SIG-M5 treated with dmso at 0.1 percent for 504 hours (cell line): ENCODE results near the gene SEC31B.

Source experiments
- DNase-seq: peaks from one replicate; lab custom pipeline; 2025; ENCODE audit not compliant: unreplicated experiment; lab: John Stamatoyannopoulos, UW

SEC31B gene

GRCh38 chr10:100529475-100530298 lies 10.0 kb upstream of the SEC31B start, which contains the start of gene NDUFB8:
NDUFB8 (minus strand) TSS chr10:100529871; CDS start chr10:100529851, 20 bp downstream.
- peak; percentile 68 for DNase-seq

GRCh38 chr10:100528921-100529474 lies 9.3 kb upstream of the SEC31B start:
- DNase-seq, result no peak

GRCh38 chr10:100528123-100528886 lies 8.6 kb upstream of the SEC31B start:
- no peak for DNase-seq

- no peak for DNase-seq
Measured at GRCh38 chr10:100524638-100525037, 5.0 kb upstream of the SEC31B start.

GRCh38 chr10:100524206-100524605 lies 4.5 kb upstream of the SEC31B start:
- no peak for DNase-seq

- DNase-seq, result no peak
Measured at GRCh38 chr10:100522945-100523344, 3.3 kb upstream of the SEC31B start.

GRCh38 chr10:100522107-100522801 lies 2.6 kb upstream of the SEC31B start:
- no peak for DNase-seq

DNA sequence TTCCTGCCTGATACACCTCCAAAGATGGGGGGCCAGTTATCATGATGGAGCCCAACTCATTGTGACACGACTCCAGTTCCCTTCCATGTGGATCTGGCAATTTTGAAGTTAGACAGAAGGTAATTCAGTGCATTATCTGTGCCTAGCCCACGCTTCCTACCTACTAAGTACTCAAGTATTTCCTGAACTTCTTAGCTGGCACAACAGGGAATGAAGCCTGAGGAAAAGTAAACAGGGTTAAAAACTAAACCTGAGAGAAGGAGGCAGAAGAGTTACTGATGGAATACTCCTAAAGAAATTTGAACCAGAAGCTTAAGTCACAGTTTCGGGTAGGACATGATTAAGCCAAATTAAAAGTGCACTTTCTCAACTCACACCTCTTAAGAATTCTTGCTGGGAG lies 1.1 kb upstream of the SEC31B start:
- no peak for DNase-seq

DNA sequence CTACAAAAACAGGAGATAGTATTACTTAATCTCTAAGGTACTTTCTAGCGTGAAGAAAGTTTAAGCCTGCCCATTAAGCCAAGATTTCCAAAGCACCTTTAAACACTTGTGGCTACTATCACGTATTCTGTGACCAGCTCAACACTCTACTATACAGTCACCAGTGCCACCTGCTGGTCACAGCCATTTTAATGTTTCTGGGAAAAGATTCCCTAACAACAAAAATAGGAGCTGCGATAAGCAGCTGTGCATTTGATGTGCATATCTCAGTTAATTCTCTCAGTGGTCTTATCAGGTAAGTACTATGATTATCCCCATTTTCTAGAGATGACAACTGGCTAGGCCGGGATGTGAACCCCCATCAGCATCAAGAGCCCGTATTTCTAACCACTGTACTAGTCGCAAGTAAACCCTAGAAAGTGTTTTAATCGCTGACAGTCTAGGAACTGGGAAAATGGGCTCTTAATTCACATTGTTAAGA lies 860 bp downstream of the SEC31B start:
- DNase-seq, result peak; percentile 29

DNA sequence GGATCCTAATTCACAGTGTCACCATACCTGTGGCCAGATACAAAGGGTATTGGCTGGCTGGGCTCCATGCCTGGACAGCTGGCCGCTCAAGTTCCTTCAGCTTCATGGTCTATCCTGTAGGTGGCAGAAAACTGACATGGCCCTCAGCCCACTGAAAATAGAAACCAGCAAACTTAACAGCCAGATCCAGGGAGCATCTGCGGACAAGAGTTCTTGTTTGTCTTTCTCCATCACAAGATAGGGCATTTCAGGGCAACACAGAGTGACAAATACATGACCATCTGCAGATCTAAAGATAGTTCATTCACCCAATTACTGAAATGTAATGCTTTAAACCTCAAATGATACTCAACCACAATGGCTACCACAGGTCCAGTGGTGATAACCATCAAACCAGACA lies 2.8 kb downstream of the SEC31B start:
- no peak for DNase-seq

GRCh38 chr10:100515612-100516011 lies 4.0 kb downstream of the SEC31B start:
- no peak for DNase-seq

- DNase-seq, result peak; percentile 36
Measured at GRCh38 chr10:100510533-100511308, 8.9 kb downstream of the SEC31B start.

GRCh38 chr10:100509241-100509840 lies 10.3 kb downstream of the SEC31B start:
- DNase-seq, result no peak

DNA sequence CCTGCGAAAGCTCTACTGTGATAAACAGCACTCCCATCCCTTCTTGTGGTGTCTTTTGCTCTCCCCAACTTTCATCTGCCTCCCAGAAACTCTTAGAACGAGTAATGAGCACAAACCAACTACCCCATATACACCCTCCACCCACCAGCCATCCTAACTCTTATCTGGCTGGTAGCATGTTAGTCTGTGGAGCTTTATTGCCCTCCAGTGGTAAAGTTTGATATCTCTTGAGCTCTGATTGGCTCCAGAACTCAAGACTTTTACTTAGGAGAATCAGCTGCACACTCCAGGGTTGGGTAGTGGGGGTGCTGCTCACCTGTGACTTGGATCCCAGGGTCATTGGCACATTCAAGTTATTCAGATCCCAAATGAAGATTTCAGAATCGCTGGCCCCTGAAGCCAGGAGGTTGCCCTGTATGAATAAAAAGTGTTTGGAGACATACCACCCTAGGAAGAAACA lies 10.9 kb downstream of the SEC31B start:
- DNase-seq, result peak; percentile 44

DNA sequence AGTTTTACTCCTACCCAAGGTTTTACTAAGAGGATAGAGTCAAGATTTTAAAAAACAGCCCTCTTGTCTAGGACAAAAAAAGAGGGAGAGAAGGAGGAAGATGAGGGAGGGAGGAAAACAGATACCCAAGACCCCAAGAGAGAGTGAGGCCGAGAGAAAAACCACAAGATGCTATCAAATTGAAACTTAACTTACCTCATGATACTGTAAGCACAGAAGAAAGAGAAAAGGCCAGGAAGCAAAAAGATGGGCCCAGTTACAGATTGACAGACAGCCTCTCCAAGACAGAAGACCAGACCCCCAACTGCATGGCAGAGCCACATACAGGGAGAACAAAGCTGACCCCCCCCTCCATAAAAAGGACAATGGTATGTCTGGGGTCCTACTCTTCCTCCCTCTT lies 11.4 kb downstream of the SEC31B start:
- DNase-seq, result no peak

- DNase-seq, result no peak
Measured at GRCh38 chr10:100507357-100507732, 12.3 kb downstream of the SEC31B start.

- no peak for DNase-seq
Measured at GRCh38 chr10:100506596-100507356, 12.9 kb downstream of the SEC31B start.

- no peak for DNase-seq
Measured at GRCh38 chr10:100505164-100505563, 14.5 kb downstream of the SEC31B start.

- DNase-seq, result no peak
Measured at GRCh38 chr10:100504096-100504495, 15.6 kb downstream of the SEC31B start.
